ENCODE data around the gene AKAP11. TPM values are rescaled to one million over a fixed set of nuclear protein-coding genes. Genes with fewer than 3 reads are reported as not detected.

The AKAP11 gene, protein sequence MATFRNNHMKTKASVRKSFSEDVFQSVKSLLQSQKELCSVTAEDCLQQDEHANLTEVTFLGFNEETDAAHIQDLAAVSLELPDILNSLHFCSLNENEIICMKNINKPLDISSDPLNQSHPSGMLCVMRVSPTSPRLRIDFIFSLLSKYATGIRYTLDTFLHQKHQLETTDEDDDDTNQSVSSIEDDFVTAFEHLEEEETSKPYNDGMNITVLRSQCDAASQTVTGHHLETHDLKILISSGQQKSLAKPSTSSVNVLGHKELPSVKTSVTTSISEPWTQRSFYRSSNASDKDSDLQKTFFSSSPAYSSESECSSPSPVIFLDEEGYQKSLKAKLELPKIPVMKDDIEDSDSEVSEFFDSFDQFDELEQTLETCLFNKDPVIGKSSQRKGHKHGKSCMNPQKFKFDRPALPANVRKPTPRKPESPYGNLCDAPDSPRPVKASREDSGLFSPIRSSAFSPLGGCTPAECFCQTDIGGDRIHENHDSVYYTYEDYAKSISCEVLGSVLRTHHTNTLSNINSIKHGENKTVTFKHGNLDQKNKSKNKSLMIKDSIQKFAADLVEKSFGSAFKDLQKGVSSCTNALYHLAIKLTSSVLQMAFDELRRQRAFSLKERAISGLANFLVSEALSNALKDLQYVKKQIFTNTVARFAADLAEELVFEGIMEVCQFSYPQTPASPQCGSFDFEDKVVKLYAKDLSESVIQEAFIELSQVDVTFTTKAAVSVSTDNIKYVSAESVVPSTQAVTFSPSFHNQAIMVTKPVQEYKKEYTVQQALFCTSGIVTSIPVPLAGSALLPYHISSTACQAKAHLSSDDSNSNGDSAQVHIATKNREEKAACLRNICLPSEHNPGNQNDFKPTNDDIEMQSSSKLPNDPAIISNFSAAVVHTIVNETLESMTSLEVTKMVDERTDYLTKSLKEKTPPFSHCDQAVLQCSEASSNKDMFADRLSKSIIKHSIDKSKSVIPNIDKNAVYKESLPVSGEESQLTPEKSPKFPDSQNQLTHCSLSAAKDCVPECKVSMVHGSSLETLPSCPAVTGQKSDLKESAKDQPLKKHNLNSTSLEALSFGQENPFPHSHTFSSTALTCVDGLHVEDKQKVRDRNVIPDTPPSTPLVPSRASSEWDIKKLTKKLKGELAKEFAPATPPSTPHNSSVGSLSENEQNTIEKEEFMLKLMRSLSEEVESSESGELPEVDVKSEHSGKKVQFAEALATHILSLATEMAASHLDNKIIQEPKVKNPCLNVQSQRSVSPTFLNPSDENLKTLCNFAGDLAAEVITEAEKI (N-terminal part only)
- total RNA-seq, result 14.4 and 16.8 TPM in 2 replicates

DNA sequence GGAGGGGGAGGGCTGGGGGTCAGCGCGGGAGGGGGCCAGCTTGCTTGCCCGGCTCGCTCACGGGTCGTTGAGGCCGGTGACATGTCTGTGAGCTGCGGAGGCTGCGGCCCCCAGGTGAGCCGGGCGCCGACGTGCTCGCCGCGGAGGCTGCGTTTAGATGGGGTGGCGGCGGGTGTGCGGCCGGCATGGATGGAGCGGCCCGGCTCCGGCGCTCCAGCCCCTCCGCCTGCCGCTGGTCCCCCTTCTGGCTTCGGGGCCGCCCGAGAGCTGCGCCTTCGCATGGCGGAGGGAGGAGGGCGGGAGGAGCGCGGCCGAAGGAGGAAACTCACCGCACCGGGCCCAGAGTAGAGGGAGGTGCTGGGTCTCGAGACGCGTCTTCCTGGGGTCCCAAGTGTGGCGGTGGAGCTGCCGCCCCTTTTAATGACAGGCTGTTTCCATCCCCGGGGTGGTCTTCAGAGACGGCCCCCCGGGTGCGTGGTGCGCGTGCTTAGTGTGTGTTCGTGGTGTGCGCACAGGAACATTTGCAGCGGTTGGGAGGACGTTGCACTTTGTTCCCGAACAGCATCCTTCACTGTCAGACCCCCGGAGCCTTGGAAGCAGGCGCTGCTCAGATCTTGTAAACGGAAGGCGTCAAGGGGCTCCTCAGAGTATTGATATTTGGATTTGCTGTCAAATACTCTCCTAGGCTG, at the start of gene AKAP11:
Gene AKAP11, plus strand, starts transcription at position 38 of the 689 bp plus-strand sequence. CDS start 14,197 bp downstream, outside the sequence.

Other genes with a start within 250 kb of the AKAP11 start
- 4.7 and 7.1 TPM in 2 replicates for gene DGKH, start 223.5 kb upstream of the AKAP11 start, total RNA-seq

Measured in smooth muscle cell of bladder (primary cell).